ENCODE measurements around the gene PLXNA4. TPM values are rescaled to one million over a fixed set of nuclear protein-coding genes. Genes with fewer than 3 reads are reported as not detected.

The PLXNA4 gene
- total and polyA plus RNA-seq, 4 donors: 0.63 to 4.6 (median 2.1) TPM

- no peaks in the 10 kb centered on the region for H3K9me3 ChIP-seq (ENCODE audit: control insufficient read depth in 4 of 4, insufficient read depth in 3 of 4, low read length in 3 of 4)
- no peak for TF ChIP-seq CTCF (IDR thresholded peaks at IDR 0.05; ENCODE audit: control extremely low read depth, extremely low read depth)
- H3K27ac ChIP-seq (ENCODE audit: low read depth in 1 of 2, low read length in 1 of 2): no peak overlapping the region
- H3K36me3 ChIP-seq (ENCODE audit: control insufficient read depth in 4 of 4, insufficient read depth in 4 of 4, low read length in 4 of 4): no peaks in the 10 kb centered on the region
- ATAC-seq (ENCODE audit: insufficient read depth, low FRiP score) (no peak), DNase-seq (no peak)
- H3K9ac ChIP-seq (ENCODE audit: insufficient read depth in 1 of 2, low read length in 2 of 2): no peak overlapping the region
- 91 to 92% methylated on average over 9 of the region's 9 CpGs for WGBS, 2 donors
- H3K27me3 ChIP-seq (ENCODE audit: control insufficient read depth in 3 of 3, insufficient read depth in 3 of 3, low read length in 2 of 3): no peaks in the 10 kb centered on the region
- peaks cover 0 to 2% (median 0%) of the 10 kb centered on the region in 5 donors for H3K4me1 ChIP-seq (ENCODE audit: control insufficient read depth in 5 of 5, insufficient read depth in 5 of 5, low read length in 5 of 5)
- H3K4me3 ChIP-seq: no peak overlapping the region
Measured at GRCh38 chr7:132202541-132202940, 373.7 kb downstream of the PLXNA4 start.

- H3K36me3 ChIP-seq (ENCODE audit: control insufficient read depth in 4 of 4, insufficient read depth in 4 of 4, low read length in 4 of 4): no peaks in the 10 kb centered on the region
- H3K9me3 ChIP-seq (ENCODE audit: control insufficient read depth in 4 of 4, insufficient read depth in 3 of 4, low read length in 3 of 4): no peaks in the 10 kb centered on the region
- ATAC-seq (ENCODE audit: insufficient read depth, low FRiP score) (no peak), DNase-seq (no peak)
- 83 to 93% methylated on average over 4 of the region's 4 CpGs for WGBS, 2 donors
- H3K27ac ChIP-seq (ENCODE audit: low read depth in 1 of 2, low read length in 1 of 2): no peak overlapping the region
- no peak overlapping the region for H3K9ac ChIP-seq (ENCODE audit: insufficient read depth in 1 of 2, low read length in 2 of 2)
- no peak overlapping the region for H3K4me3 ChIP-seq
- no peaks in the 10 kb centered on the region for H3K27me3 ChIP-seq (ENCODE audit: control insufficient read depth in 3 of 3, insufficient read depth in 3 of 3, low read length in 2 of 3)
- no peaks in the 10 kb centered on the region for H3K4me1 ChIP-seq (ENCODE audit: control insufficient read depth in 5 of 5, insufficient read depth in 5 of 5, low read length in 5 of 5)
- TF ChIP-seq CTCF (IDR thresholded peaks at IDR 0.05; ENCODE audit: control extremely low read depth, extremely low read depth): no peak
Measured at GRCh38 chr7:132200141-132200540, 376.1 kb downstream of the PLXNA4 start.

- H3K9me3 ChIP-seq (ENCODE audit: control insufficient read depth in 4 of 4, insufficient read depth in 3 of 4, low read length in 3 of 4): no peaks in the 10 kb centered on the region
- WGBS, 2 donors: 84 to 92% methylated on average over 2 of the region's 2 CpGs
- no peak for DNase-seq
- no peaks in the 10 kb centered on the region for H3K4me1 ChIP-seq (ENCODE audit: control insufficient read depth in 5 of 5, insufficient read depth in 5 of 5, low read length in 5 of 5)
- no peaks in the 10 kb centered on the region for H3K27me3 ChIP-seq (ENCODE audit: control insufficient read depth in 3 of 3, insufficient read depth in 3 of 3, low read length in 2 of 3)
- no peak overlapping the region for H3K27ac ChIP-seq (ENCODE audit: low read depth in 1 of 2, low read length in 1 of 2)
- no peak for ATAC-seq (ENCODE audit: insufficient read depth, low FRiP score)
- no peak overlapping the region for H3K4me3 ChIP-seq
- TF ChIP-seq CTCF (IDR thresholded peaks at IDR 0.05; ENCODE audit: control extremely low read depth, extremely low read depth): no peak
- no peak overlapping the region for H3K9ac ChIP-seq (ENCODE audit: insufficient read depth in 1 of 2, low read length in 2 of 2)
- H3K36me3 ChIP-seq (ENCODE audit: control insufficient read depth in 4 of 4, insufficient read depth in 4 of 4, low read length in 4 of 4): no peaks in the 10 kb centered on the region
Measured at GRCh38 chr7:132199626-132200025, 376.6 kb downstream of the PLXNA4 start.

GRCh38 chr7:132197772-132198171 lies 378.5 kb downstream of the PLXNA4 start:
- no peaks in the 10 kb centered on the region for H3K4me1 ChIP-seq (ENCODE audit: control insufficient read depth in 5 of 5, insufficient read depth in 5 of 5, low read length in 5 of 5)
- ATAC-seq (ENCODE audit: insufficient read depth, low FRiP score) (no peak), DNase-seq (no peak)
- 94 to 95% methylated on average over 2 of the region's 2 CpGs for WGBS, 2 donors
- H3K9ac ChIP-seq (ENCODE audit: insufficient read depth in 1 of 2, low read length in 2 of 2): no peak overlapping the region
- no peaks in the 10 kb centered on the region for H3K9me3 ChIP-seq (ENCODE audit: control insufficient read depth in 4 of 4, insufficient read depth in 3 of 4, low read length in 3 of 4)
- no peaks in the 10 kb centered on the region for H3K27me3 ChIP-seq (ENCODE audit: control insufficient read depth in 3 of 3, insufficient read depth in 3 of 3, low read length in 2 of 3)
- no peak overlapping the region for H3K4me3 ChIP-seq
- no peak overlapping the region for H3K27ac ChIP-seq (ENCODE audit: low read depth in 1 of 2, low read length in 1 of 2)
- no peaks in the 10 kb centered on the region for H3K36me3 ChIP-seq (ENCODE audit: control insufficient read depth in 4 of 4, insufficient read depth in 4 of 4, low read length in 4 of 4)
- no peak for TF ChIP-seq CTCF (IDR thresholded peaks at IDR 0.05; ENCODE audit: control extremely low read depth, extremely low read depth)
